HEK293T (cell line): Measurements from ENCODE around the gene LRRC59.

Experiments
- ELF4 ChIP-seq: fragments of 450-650 bp; IDR thresholded peaks from 2 replicates; pipeline ENCODE4 v1.6.1; 2017; ENCODE audit warnings: antibody characterized with exemption
- FOXM1 ChIP-seq: fragments of 450-650 bp; IDR thresholded peaks from 2 replicates; pipeline ENCODE4 v1.6.1; 2017; ENCODE audit warnings: mild to moderate bottlenecking, borderline replicate concordance
- HDGF ChIP-seq: fragments of 450-650 bp; IDR thresholded peaks from 2 replicates; pipeline ENCODE4 v1.6.1; 2017; ENCODE audit warnings: antibody characterized with exemption, borderline replicate concordance
- SP1 ChIP-seq: fragments of 450-650 bp; IDR thresholded peaks from 2 replicates; pipeline ENCODE4 v1.6.1; 2017
- SUZ12 ChIP-seq: fragments of 450-650 bp; IDR thresholded peaks from 2 replicates; pipeline ENCODE4 v1.6.1; 2016; ENCODE audit warnings: mild to moderate bottlenecking
- TARDBP ChIP-seq: fragments of 450-650 bp; IDR thresholded peaks from 2 replicates; pipeline ENCODE4 v1.6.1; 2016
- ZNF384 ChIP-seq: fragments of 450-650 bp; IDR thresholded peaks from 2 replicates; pipeline ENCODE4 v1.6.1; 2016

GRCh38 chr17:50424246-50424995 is 27.1 kb upstream of the LRRC59 start:
- TF ChIP-seq HDGF (no peak), ZNF384 (no peak), SP1 (no peak), SUZ12 (no peak), ELF4 (no peak), TARDBP (no peak), FOXM1 (no peak)
